SK-N-SH (cell line): ENCODE measurements around the gene OPCML. TPM values are rescaled to one million over a fixed set of nuclear protein-coding genes. Genes with fewer than 3 reads are reported as not detected.

ENCODE experiments used
- CTCF ChIA-PET: fragments of 300-600, 350-600 bp; formaldehyde crosslinking; extraction: SDS; loops from one replicate; lab custom pipeline; 2021; lab: Yijun Ruan, JAX
- POLR2A ChIA-PET: fragments of 350-600 bp; sonication (Branson Sonifier 250); formaldehyde crosslinking; extraction: SDS; loops from one replicate; lab custom pipeline; 2020; ENCODE audit warnings: antibody characterized with exemption, inconsistent platforms; lab: Yijun Ruan, JAX
- DNase-seq: peaks from one replicate; pipeline ENCODE4 v3.0.0; 2012
- H2AFZ ChIP-seq: fragments of 200-600 bp; sonication (generic); 2 replicates; pipeline ENCODE4 v1.8.1; 2016; ENCODE audit warnings: antibody characterized with exemption, mild to moderate bottlenecking, low read depth
- H3F3A ChIP-seq: fragments of 200-600 bp; sonication (generic); replicated peaks from 2 replicates; pipeline ENCODE3; 2016; ENCODE audit warnings: antibody characterized with exemption, mild to moderate bottlenecking; ENCODE audit not compliant: insufficient read depth
- H3K27ac ChIP-seq, 2 experiments: fragments of 200-500 bp in 1 of 2; fragments of 200-600 bp in 1 of 2; sonication (Bioruptor generic) in 1 of 2; sonication (generic), shearing (Covaris generic) in 1 of 2; 2 replicates each; pipeline versions ENCODE4 v1.5.1 to v1.6.1; 2014 to 2016; ENCODE audit warnings: low read depth in 2 of 2, inconsistent platforms in 1 of 2, low read length in 1 of 2, mild to moderate bottlenecking in 1 of 2, mixed read lengths in 1 of 2
- H3K27me3 ChIP-seq: fragments of 200-600 bp; sonication (generic), shearing (Covaris generic); 2 replicates; pipeline ENCODE4 v1.6.1; 2016; ENCODE audit warnings: mixed run types; ENCODE audit not compliant: insufficient read depth
- H3K36me3 ChIP-seq, 2 experiments: fragments of 200-500 bp in 1 of 2; fragments of 200-600 bp in 1 of 2; sonication (Bioruptor generic) in 1 of 2; sonication (generic) in 1 of 2; replicated peaks in 1 of 2; 2 replicates each; pipeline versions ENCODE3 to v1.5.1; 2014 to 2016; ENCODE audit warnings: low read length in 1 of 2, mild to moderate bottlenecking in 1 of 2; ENCODE audit not compliant: insufficient read depth in 2 of 2, control insufficient read depth in 1 of 2
- H3K4me1 ChIP-seq, 2 experiments: fragments of 200-500 bp in 1 of 2; fragments of 200-600 bp in 1 of 2; sonication (Bioruptor generic) in 1 of 2; sonication (generic), shearing (Covaris generic) in 1 of 2; 2 replicates each; pipeline versions ENCODE4 v1.5.1 to v1.6.1; 2014 to 2016; ENCODE audit warnings: low read depth in 1 of 2, low read length in 1 of 2, mixed run types in 1 of 2; ENCODE audit not compliant: insufficient read depth in 2 of 2, control insufficient read depth in 1 of 2
- H3K4me2 ChIP-seq: fragments of 200-600 bp; sonication (generic), shearing (Covaris generic); 2 replicates; pipeline ENCODE4 v1.6.1; 2017; ENCODE audit warnings: mixed run types
- H3K4me3 ChIP-seq, 2 experiments: fragments of 200-500 bp in 1 of 2; fragments of 200-600 bp in 1 of 2; sonication (Bioruptor generic) in 1 of 2; sonication (generic), shearing (Covaris generic) in 1 of 2; 2 replicates each; pipeline versions ENCODE4 v1.5.1 to v1.8.1; 2014 to 2016; ENCODE audit warnings: low read depth in 2 of 2, inconsistent platforms in 1 of 2, low read length in 1 of 2, mild to moderate bottlenecking in 1 of 2, mixed read lengths in 1 of 2, moderate library complexity in 1 of 2
- H3K79me2 ChIP-seq: fragments of 200-600 bp; sonication (generic); 2 replicates; pipeline ENCODE4 v1.8.1; 2017; ENCODE audit warnings: mild to moderate bottlenecking; ENCODE audit not compliant: insufficient read depth
- H3K9ac ChIP-seq: fragments of 200-600 bp; sonication (generic); 2 replicates; pipeline ENCODE4 v1.6.1; 2017; ENCODE audit warnings: mixed run types
- H3K9me2 ChIP-seq: fragments of 200-600 bp; sonication (generic); 2 replicates; pipeline ENCODE4 v1.6.1; 2017; ENCODE audit warnings: mixed run types
- H3K9me3 ChIP-seq: fragments of 200-600 bp; sonication (generic); 2 replicates; pipeline ENCODE4 v1.6.1; 2017; ENCODE audit warnings: mixed run types, mild to moderate bottlenecking, moderate library complexity
- H4K20me1 ChIP-seq: fragments of 200-600 bp; sonication (generic); 2 replicates; pipeline ENCODE4 v1.6.1; 2017; ENCODE audit warnings: mild to moderate bottlenecking, mixed run types; ENCODE audit not compliant: insufficient read depth
- CHD2 ChIP-seq: fragments of 150-350 bp; IDR thresholded peaks from 2 replicates; pipeline ENCODE4 v1.6.1; 2018; ENCODE audit warnings: low read length; ENCODE audit not compliant: partially characterized antibody
- ELF1 ChIP-seq: IDR thresholded peaks from 2 replicates; pipeline ENCODE4 v1.4.0; 2012
- EZH2phosphoT487 ChIP-seq: fragments of 200-600 bp; sonication (generic); IDR thresholded peaks from 2 replicates; pipeline ENCODE4 v1.6.1; 2017; ENCODE audit warnings: low read depth, mixed run types, mild to moderate bottlenecking, antibody characterized with exemption, moderate library complexity, borderline replicate concordance
- FOXJ3 ChIP-seq: sonication (generic); formaldehyde crosslinking; IDR thresholded peaks from 2 replicates; pipeline ENCODE4 v1.5.1; 2020; ENCODE audit warnings: mild to moderate bottlenecking, missing genetic modification reagents
- GATA2 ChIP-seq: sonication (generic); formaldehyde crosslinking; IDR thresholded peaks from 2 replicates; pipeline ENCODE4 v1.5.0; 2020; ENCODE audit warnings: mild to moderate bottlenecking, missing genetic modification reagents
- IRF3 ChIP-seq: fragments of 150-350 bp; IDR thresholded peaks from 2 replicates; pipeline ENCODE4 v1.6.1; 2016; ENCODE audit warnings: mild to moderate bottlenecking, low read depth, low read length
- MXI1 ChIP-seq: IDR thresholded peaks from 2 replicates; pipeline ENCODE4 v1.6.1; 2012; ENCODE audit warnings: mild to moderate bottlenecking, low read depth, low read length, improper control_type of control experiment
- RCOR1 ChIP-seq: fragments of 150-350 bp; IDR thresholded peaks from 2 replicates; pipeline ENCODE4 v1.6.1; 2017; ENCODE audit warnings: antibody characterized with exemption, low read length
- RFX5 ChIP-seq: IDR thresholded peaks from 2 replicates; pipeline ENCODE4 v1.6.1; 2012; ENCODE audit warnings: mild to moderate bottlenecking, improper control_type of control experiment, low read length
- SIN3A ChIP-seq: IDR thresholded peaks from 2 replicates; pipeline ENCODE4 v1.6.1; 2012; ENCODE audit warnings: low read depth, mild to moderate bottlenecking, low read length, moderate library complexity, borderline replicate concordance
- SMC3 ChIP-seq: IDR thresholded peaks from 2 replicates; pipeline ENCODE4 v1.6.1; 2012; ENCODE audit warnings: low read depth, low read length, improper control_type of control experiment
- USF2 ChIP-seq: fragments of 150-350 bp; IDR thresholded peaks from 2 replicates; pipeline ENCODE4 v1.6.1; 2017; ENCODE audit warnings: antibody characterized with exemption, low read length, low read depth, borderline replicate concordance
- ZBTB33 ChIP-seq: IDR thresholded peaks from 2 replicates; pipeline ENCODE4 v1.4.0; 2012; ENCODE audit warnings: low read depth, borderline replicate concordance
- WGBS: methylation state at CpG from one replicate; pipeline ENCODE4 v1.1.6; 2017; ENCODE audit warnings: low lambda C conversion rate; 5-methylcytosine and 5-hydroxymethylcytosine counted together
- polyA plus RNA-seq, 3 experiments: library from polyadenylated mRNA; depleted of rRNA; stranded (reverse); fragments of >200 nt; gene quantifications; 2 replicates each; pipeline ENCODE4 v1.2.3, GENCODE V29; 2012

Gene OPCML
- polyA plus RNA-seq, 1 of the 3 experiments (the other 2 are of a cell fraction), result not detected

GRCh38 chr11:133508468-133508867, 23.8 kb downstream of the OPCML start (continued):
- no peak for TF ChIP-seq USF2
- TF ChIP-seq EZH2phosphoT487, result no peak
- no peak for TF ChIP-seq SMC3
- no peak for TF ChIP-seq GATA2
- no peak for TF ChIP-seq MXI1
- no peak for TF ChIP-seq RFX5
- TF ChIP-seq, all 33 proteins: peak for 0

GRCh38 chr11:133507185-133507584, 25.1 kb downstream of the OPCML start:
- Histone ChIP-seq H3K27me3 (no peaks in the 10 kb centered on the region), H2AFZ (no peak overlapping the region), H3K9me2 (no peaks in the 10 kb centered on the region), H4K20me1 (no peaks in the 10 kb centered on the region), H3K79me2 (no peaks in the 10 kb centered on the region), H3K36me3 (no peaks in the 10 kb centered on the region), H3K4me1 (no peaks in the 10 kb centered on the region; a peak in 1 of 4 replicates), H3K9me3 (no peaks in the 10 kb centered on the region), H3K27ac (no peak overlapping the region), H3F3A (no peaks in the 10 kb centered on the region), H3K9ac (no peak overlapping the region)
- CTCF ChIA-PET, result no interaction called here
- WGBS, result 24% methylated on average over 4 of the region's 4 CpGs
- TF ChIP-seq ZBTB33, result no peak
- no peak for TF ChIP-seq CHD2
- no peak for TF ChIP-seq FOXJ3
- TF ChIP-seq RCOR1, result no peak
- TF ChIP-seq SIN3A, result no peak
- TF ChIP-seq IRF3, result no peak
- no peak for TF ChIP-seq ELF1
- TF ChIP-seq, all 33 proteins: peak for 0
- POLR2A ChIA-PET, result no interaction called here
- no peak for DNase-seq
- Histone ChIP-seq H3K4me2 (no peak overlapping the region), H3K4me3 (no peak overlapping the region)
